ENCODE measurements around the gene TRIM64.
"Not testable (repeated sequence)": the region's sequence is repeated elsewhere in the genome, so short reads cannot be mapped to it uniquely, and the experiment has no call there.

Gene TRIM64, protein sequence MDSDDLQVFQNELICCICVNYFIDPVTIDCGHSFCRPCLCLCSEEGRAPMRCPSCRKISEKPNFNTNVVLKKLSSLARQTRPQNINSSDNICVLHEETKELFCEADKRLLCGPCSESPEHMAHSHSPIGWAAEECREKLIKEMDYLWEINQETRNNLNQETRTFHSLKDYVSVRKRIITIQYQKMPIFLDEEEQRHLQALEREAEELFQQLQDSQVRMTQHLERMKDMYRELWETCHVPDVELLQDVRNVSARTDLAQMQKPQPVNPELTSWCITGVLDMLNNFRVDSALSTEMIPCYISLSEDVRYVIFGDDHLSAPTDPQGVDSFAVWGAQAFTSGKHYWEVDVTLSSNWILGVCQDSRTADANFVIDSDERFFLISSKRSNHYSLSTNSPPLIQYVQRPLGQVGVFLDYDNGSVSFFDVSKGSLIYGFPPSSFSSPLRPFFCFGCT

GRCh38 chr11:89965737-89966136, at the start of gene TRIM64:
Gene TRIM64, plus strand, starts transcription at chr11:89966037. Its CDS starts 2,467 bp downstream, at chr11:89968504.
- not testable (repeated sequence) for DNase-seq

DNA sequence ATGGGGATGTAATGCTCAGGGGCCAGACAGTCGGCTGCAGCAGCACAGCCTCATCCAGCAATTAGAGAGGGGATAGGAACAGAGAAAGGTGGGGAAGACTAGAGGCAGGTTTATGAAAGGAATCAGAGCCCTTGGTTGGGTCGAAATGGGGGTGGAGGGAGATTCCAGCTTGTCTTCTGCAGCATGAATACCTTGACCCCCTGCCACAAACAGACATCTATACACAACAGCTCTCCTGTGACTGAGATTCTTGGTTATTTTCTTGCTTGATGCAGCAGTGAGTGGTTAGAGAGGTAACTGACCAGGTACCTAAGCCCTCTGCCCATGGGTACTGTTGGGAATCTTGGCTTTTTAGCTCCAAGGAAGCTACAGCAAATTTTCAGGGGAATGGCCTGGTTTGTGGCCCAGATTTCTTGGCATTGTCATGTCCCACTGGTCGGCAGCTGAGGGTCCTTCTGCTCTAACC, 43.6 kb upstream of the TRIM64 start, which contains the start of gene TRIM49D1:
Gene TRIM49D1, minus strand, starts transcription at position 51 of the 466 bp plus-strand sequence. CDS start 4,535 bp downstream, outside the sequence.
- DNase-seq, result no peak

DNA sequence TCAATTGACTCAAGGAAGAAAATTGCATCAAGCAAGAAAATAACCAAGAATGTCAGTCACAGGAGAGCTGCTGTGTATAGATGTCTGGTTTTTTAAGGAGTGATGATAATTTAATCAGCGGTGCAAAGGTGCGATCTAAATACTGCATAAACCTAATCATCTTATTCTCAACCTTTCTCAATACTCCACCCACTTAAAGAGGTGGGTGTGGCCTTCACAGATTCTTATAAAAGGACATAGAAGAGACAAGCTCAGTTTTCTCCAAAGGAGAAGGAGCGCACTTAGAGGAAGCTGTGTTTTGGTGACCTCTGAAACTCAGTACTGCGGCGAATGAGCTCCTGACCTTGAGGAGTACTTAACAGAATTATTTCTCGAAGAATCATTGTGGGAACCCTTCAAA, 42.1 kb upstream of the TRIM64 start, which contains the start of gene TRIM49D2:
Gene TRIM49D2, plus strand, starts transcription at position 301 of the 400 bp plus-strand sequence. CDS start 2,698 bp downstream, outside the sequence.
- not testable (repeated sequence) for DNase-seq

DNA sequence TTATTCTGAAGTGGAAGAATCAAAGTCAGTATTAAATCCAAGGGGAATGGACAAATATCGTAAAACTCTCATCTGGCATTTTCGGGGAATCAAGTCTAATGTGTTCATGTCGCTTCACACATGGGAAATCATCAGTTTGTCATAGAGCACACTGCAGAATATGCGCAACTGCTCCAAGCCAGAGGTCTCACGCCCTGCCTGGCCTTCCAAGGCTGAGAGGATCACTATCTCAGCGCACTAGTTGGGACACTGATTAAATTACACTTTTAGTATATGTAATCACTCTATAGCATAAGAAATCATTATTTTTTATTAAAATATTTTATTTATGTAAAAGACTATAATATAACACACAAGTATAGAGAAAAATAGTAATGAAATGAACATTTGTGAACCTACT, 5.0 kb upstream of the TRIM64 start:
- DNase-seq, result not testable (repeated sequence)
